D721Med (cell line): Measurements from ENCODE around the gene HDAC4.

Experiments
- DNase-seq: peaks from one replicate; pipeline ENCODE4 v3.0.0; 2011; ENCODE audit warnings: low spot score; ENCODE audit not compliant: insufficient read length
- FAIRE-seq: peaks from 2 replicates; lab custom pipeline; 2011; peaks lifted over from hg19 to GRCh38; lab: Jason Lieb, UNC
- CTCF ChIP-seq: IDR thresholded peaks from 2 replicates; pipeline ENCODE4 v1.5.1; 2012; ENCODE audit warnings: mild to moderate bottlenecking, control low read depth; ENCODE audit not compliant: insufficient read depth; ENCODE audit errors: missing control alignments

HDAC4 gene

GRCh38 chr2:239255628-239256349 is 145.0 kb downstream of the HDAC4 start:
- FAIRE-seq (no peak), DNase-seq (no peak)
- no peak for TF ChIP-seq CTCF

DNA sequence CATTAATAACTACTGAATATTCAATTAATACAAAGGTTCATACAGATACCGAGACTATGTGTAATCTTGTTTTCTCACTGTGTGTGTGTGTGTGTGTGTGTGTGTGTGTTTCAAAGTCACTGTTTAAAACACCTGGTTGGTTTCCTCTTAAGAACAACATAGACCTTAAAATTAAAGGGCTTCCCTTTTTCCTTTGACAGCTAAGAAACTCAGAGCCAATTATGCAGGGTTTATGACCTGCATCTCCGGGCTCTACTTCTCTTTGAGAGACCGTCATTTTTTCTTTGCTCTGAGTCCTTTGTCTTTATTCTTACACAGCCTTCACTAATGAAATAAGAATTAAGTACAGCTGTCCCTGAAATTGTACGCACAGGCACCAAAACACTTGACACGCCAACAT is 145.6 kb downstream of the HDAC4 start:
- DNase-seq = no peak
- FAIRE-seq = no peak
- no peak for TF ChIP-seq CTCF

- no peak for DNase-seq
- no peak for FAIRE-seq
- TF ChIP-seq CTCF = no peak
Observed at GRCh38 chr2:239253701-239254436, 147.0 kb downstream of the HDAC4 start.

DNA sequence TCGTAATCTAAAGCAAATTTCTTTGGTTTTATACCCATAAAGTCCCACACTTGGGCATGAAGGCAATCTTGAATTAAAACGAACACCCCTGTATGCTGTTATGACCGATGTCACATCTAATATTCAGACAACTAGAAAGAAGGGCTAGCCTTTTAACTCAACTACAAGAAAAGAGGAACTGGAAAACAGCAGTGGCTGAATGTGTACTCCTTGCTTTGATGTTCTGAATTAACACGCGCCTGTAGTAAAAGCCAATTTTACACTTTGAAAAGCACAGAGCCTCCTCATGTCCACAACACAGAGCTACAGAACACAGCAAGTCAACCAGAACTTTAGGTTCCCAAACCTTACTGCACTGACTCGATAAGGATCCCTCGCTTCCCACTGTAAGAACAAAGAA is 147.6 kb downstream of the HDAC4 start:
- FAIRE-seq = no peak
- no peak for DNase-seq
- TF ChIP-seq CTCF = no peak

DNA sequence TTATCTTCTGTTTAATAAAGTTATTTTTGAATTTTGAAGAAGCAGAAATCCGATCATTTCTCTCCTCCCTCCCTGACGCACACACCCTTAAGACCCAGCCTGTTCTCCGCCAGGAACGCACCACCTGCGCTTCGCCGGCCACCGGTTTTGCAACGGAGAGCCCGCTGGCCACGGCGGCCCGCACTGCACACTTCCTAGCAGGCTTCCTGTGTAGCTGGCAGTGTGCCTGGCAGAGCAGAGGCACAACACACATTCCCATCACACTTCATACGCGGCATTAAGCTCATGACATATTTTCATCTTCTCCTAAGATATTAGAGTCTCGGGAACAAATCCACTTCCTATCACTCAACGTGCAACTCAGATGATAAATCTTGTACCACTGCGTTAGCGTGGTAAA is 148.0 kb downstream of the HDAC4 start:
- DNase-seq = no peak
- no peak for FAIRE-seq
- TF ChIP-seq CTCF = no peak

DNA sequence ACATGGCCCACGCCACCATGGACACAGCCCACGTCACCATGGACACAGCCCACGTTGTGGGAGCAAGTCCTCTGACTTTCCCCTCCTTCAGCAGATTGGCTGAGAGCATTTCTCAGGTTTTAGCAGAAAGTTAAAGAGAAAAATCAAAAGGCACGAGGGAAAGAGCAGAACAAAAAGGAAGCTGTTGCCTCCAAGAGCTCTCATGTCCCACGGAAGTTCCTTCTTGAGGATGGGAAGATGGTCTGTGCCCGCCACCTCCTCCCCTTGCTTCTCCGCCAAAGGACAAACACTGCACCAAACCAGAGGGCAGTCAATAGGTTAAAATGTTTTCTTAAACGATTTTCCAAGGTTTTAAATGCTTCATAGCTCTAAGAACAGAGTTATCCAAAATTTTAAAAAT is 148.4 kb downstream of the HDAC4 start:
- DNase-seq (no peak), FAIRE-seq (no peak)
- no peak for TF ChIP-seq CTCF

GRCh38 chr2:239251971-239252370 is 148.8 kb downstream of the HDAC4 start:
- TF ChIP-seq CTCF = no peak
- no peak for DNase-seq
- no peak for FAIRE-seq
